Liver (tissue), 2 donors: ENCODE measurements around the gene NDUFA5.

Experiments
- YY1 ChIP-seq: IDR thresholded peaks from 2 replicates; pipeline ENCODE4 v1.6.1; 2016; ENCODE audit warnings: antibody characterized with exemption, mild to moderate bottlenecking
- TF ChIP-seq, protein P1 (sequence below): fragments of 150-350 bp; IDR thresholded peaks from 2 replicates; pipeline ENCODE4 v1.5.1; 2017; ENCODE audit warnings: improper control_type of control experiment, low read depth, low read length; ENCODE audit not compliant: missing input control
- donor health status: healthy.

- TF ChIP-seq, protein P1, sequence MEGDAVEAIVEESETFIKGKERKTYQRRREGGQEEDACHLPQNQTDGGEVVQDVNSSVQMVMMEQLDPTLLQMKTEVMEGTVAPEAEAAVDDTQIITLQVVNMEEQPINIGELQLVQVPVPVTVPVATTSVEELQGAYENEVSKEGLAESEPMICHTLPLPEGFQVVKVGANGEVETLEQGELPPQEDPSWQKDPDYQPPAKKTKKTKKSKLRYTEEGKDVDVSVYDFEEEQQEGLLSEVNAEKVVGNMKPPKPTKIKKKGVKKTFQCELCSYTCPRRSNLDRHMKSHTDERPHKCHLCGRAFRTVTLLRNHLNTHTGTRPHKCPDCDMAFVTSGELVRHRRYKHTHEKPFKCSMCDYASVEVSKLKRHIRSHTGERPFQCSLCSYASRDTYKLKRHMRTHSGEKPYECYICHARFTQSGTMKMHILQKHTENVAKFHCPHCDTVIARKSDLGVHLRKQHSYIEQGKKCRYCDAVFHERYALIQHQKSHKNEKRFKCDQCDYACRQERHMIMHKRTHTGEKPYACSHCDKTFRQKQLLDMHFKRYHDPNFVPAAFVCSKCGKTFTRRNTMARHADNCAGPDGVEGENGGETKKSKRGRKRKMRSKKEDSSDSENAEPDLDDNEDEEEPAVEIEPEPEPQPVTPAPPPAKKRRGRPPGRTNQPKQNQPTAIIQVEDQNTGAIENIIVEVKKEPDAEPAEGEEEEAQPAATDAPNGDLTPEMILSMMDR = no peak
- no peak for TF ChIP-seq YY1
Observed at GRCh38 chr7:123538897-123539296, 18.7 kb downstream of the NDUFA5 start.
